ENCODE results near the gene PSME2. TPM values are rescaled to one million over a fixed set of nuclear protein-coding genes. Genes with fewer than 3 reads are reported as not detected.

The PSME2 gene
- total and polyA plus RNA-seq, 2 experiments from 2014 or later = 75.5 to 189 TPM

DNA sequence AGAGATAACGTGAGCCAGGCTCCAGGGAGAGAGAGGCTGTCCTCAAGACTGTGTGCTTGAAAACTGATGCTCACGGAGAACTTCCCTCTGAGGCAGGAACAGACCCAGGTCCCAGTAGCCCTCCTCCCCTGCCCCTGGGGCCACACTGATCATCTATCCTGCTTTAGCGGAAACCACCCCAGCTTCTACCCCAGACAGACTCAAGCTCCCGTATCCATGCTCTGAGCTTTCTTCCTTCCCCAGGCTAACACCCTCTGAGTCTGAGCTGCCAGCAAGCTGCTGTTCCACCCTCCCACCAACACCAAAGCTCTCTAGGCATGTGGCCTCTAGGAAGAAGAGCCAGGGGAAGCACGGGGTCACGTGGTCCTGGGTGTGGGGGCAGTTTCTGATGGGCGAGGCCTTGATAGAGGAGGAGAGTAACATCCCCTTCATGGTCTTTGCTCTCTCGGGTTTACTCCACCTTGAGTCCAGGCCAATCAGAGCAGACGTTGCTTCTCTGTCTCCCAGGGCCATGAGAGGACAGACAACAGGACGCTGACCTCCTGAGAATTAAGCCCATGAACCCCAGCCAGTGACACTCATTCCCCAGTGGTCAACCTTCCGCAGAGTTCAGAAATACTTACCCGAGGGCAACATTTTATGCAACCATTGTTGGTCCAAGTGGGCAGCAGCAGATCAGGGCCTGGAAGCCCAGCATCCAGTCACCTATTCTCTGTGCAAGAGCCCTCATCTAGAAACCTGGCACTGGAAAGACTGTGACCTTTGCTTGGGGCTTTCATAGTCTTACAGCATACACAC is 50.9 kb downstream of the PSME2 start:
- H3K4me3 ChIP-seq = peak overlapping the region; percentile 84
- no peaks in the 10 kb centered on the region for H3K27me3 ChIP-seq
- 31% methylated on average over 12 of the region's 12 CpGs for WGBS (ENCODE audit: low lambda C conversion rate, missing lambda C conversion rate)
- TF ChIP-seq EZH2 (IDR thresholded peaks at IDR 0.05; ENCODE audit: borderline replicate concordance) (no peak), EZH2phosphoT487 (IDR thresholded peaks at IDR 0.05; ENCODE audit: low read depth, severe bottlenecking, unreplicated experiment) (no peak), CTCF (IDR thresholded peaks at IDR 0.05; ENCODE audit: poor library complexity) (no peak)
- no peaks in the 10 kb centered on the region for H3K9me3 ChIP-seq (ENCODE audit: low read depth)
- peaks cover 12% of the 10 kb centered on the region for H3K4me1 ChIP-seq (ENCODE audit: insufficient read depth)
- no peaks in the 10 kb centered on the region for H3K9me2 ChIP-seq (replicated peaks; ENCODE audit: insufficient read depth)
- DNase-seq (ENCODE audit: low spot score) = peak; percentile 83
- H3K36me3 ChIP-seq (replicated peaks; ENCODE audit: insufficient read depth, low read depth) = no peaks in the 10 kb centered on the region
- H2AFZ ChIP-seq = peak overlapping the region; percentile 73
- H3K27ac ChIP-seq = peak overlapping the region; percentile 95
- peaks cover 27% of the 10 kb centered on the region for H3K79me2 ChIP-seq
- peak overlapping the region; percentile 84 for H3K4me2 ChIP-seq
- no peaks in the 10 kb centered on the region for H4K20me1 ChIP-seq (ENCODE audit: insufficient read depth, poor library complexity, severe bottlenecking)

DNA sequence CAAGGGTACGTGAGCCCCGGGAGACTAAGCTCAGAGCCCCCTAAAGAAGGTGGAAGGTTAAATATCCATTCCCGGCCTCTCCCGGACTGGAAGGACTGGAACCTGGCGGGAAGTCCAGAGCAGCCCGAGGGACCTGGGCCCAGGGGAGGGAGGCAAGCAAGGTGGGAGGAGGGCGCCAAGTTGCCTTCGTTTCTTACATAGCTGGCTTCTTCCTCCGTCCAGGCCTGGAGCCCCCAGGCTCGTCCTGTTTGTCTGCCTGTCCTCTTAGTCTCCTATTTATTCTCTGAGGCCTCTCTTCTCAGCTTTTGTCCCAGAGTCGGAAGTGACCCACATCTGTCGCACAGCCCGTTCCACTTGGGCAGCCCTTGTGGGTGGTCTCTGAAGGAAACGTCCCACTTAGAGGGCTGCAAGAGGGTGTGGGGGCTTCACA is 51.6 kb downstream of the PSME2 start:
- no peak for DNase-seq (ENCODE audit: low spot score)
- WGBS (ENCODE audit: low lambda C conversion rate, missing lambda C conversion rate) = 3% methylated on average over 14 of the region's 14 CpGs
- Histone ChIP-seq H3K4me3 (peak overlapping the region; percentile 84), H3K9me2 (replicated peaks; ENCODE audit: insufficient read depth) (no peaks in the 10 kb centered on the region), H3K27ac (peak overlapping the region; percentile 95), H3K79me2 (peaks cover 27% of the 10 kb centered on the region), H3K4me2 (peak overlapping the region; percentile 84), H3K27me3 (no peaks in the 10 kb centered on the region), H2AFZ (peak overlapping the region; percentile 73), H4K20me1 (ENCODE audit: insufficient read depth, poor library complexity, severe bottlenecking) (no peaks in the 10 kb centered on the region), H3K9me3 (ENCODE audit: low read depth) (no peaks in the 10 kb centered on the region), H3K4me1 (ENCODE audit: insufficient read depth) (peaks cover 12% of the 10 kb centered on the region), H3K36me3 (replicated peaks; ENCODE audit: insufficient read depth, low read depth) (no peaks in the 10 kb centered on the region)
- no peak for TF ChIP-seq CTCF (IDR thresholded peaks at IDR 0.05; ENCODE audit: poor library complexity)
- no peak for TF ChIP-seq EZH2phosphoT487 (IDR thresholded peaks at IDR 0.05; ENCODE audit: low read depth, severe bottlenecking, unreplicated experiment)
- no peak for TF ChIP-seq EZH2 (IDR thresholded peaks at IDR 0.05; ENCODE audit: borderline replicate concordance)

- Histone ChIP-seq H3K4me2 (peak within 1 kb of the TSS; percentile 84), H3K27me3 (no peaks in the 10 kb centered on the region), H3K9me3 (ENCODE audit: low read depth) (no peaks in the 10 kb centered on the region), H2AFZ (peak within 1 kb of the TSS; percentile 73), H4K20me1 (ENCODE audit: insufficient read depth, poor library complexity, severe bottlenecking) (no peaks in the 10 kb centered on the region), H3K9me2 (replicated peaks; ENCODE audit: insufficient read depth) (no peaks in the 10 kb centered on the region), H3K79me2 (peaks cover 27% of the 10 kb centered on the region), H3K36me3 (replicated peaks; ENCODE audit: insufficient read depth, low read depth) (no peaks in the 10 kb centered on the region), H3K4me3 (peak within 1 kb of the TSS; percentile 84), H3K4me1 (ENCODE audit: insufficient read depth) (peaks cover 12% of the 10 kb centered on the region), H3K27ac (peak within 1 kb of the TSS; percentile 95)
- no peak for TF ChIP-seq EZH2phosphoT487 (IDR thresholded peaks at IDR 0.05; ENCODE audit: low read depth, severe bottlenecking, unreplicated experiment)
- 1% methylated on average over 20 of the region's 68 CpGs for WGBS (ENCODE audit: low lambda C conversion rate, missing lambda C conversion rate)
- DNase-seq (ENCODE audit: low spot score) = peak; percentile 95
Measured at GRCh38 chr14:24093901-24094840, 52.2 kb downstream of the PSME2 start, which contains the start of gene PCK2. TSS of gene PCK2 (plus strand) at chr14:24094311. CDS start at chr14:24094406, 95 bp downstream.

Small RNA genes within 50 kb of the gene (microRNA-seq; reads per million reads assigned to microRNA genes)
- gene MIR7703 = not detected

Small RNA genes within 50 kb of the gene (small RNA-seq; reads per million reads assigned to genes)
- not detected for gene AL136295.4
- gene IPO4 = 0.09 reads per million
- not detected for gene IRF9
- not detected for gene RNA5SP383

Other genes with a start within 250 kb of the PSME2 start
Only the 30 nearest of the 31 such genes appear.
- gene DHRS4, start 192.8 kb downstream of the PSME2 start, total RNA-seq = 26.5 and 38.3 TPM in 2 replicates
- 41.3 and 47.4 TPM in 2 replicates for gene DHRS4, start 192.8 kb downstream of the PSME2 start, polyA plus RNA-seq
- 14.6 and 15.2 TPM in 2 replicates for gene DHRS4L2, start 157.7 kb downstream of the PSME2 start, total RNA-seq
- 22.6 and 28.4 TPM in 2 replicates for gene DHRS4L2, start 157.7 kb downstream of the PSME2 start, polyA plus RNA-seq
- 0.37 and 0.40 TPM in 2 replicates for gene CARMIL3, start 94.6 kb downstream of the PSME2 start, total RNA-seq
- 0.46 TPM in 1 of 2 replicates, not detected in the other for gene CARMIL3, start 94.6 kb downstream of the PSME2 start, polyA plus RNA-seq
- not detected in 2 replicates for gene CPNE6, start 75.0 kb downstream of the PSME2 start, total RNA-seq
- gene CPNE6, start 75.0 kb downstream of the PSME2 start, polyA plus RNA-seq = not detected in 2 replicates
- 68.7 and 76.5 TPM in 2 replicates for gene PCK2, start 52.3 kb downstream of the PSME2 start, total RNA-seq
- 75.0 and 88.8 TPM in 2 replicates for gene PCK2, start 52.3 kb downstream of the PSME2 start, polyA plus RNA-seq
- 78.9 and 85.4 TPM in 2 replicates for gene DCAF11, start 31.8 kb downstream of the PSME2 start, total RNA-seq
- gene DCAF11, start 31.8 kb downstream of the PSME2 start, polyA plus RNA-seq = 50.3 and 55.6 TPM in 2 replicates
- 1.2 and 4.8 TPM in 2 replicates for gene NRL, start 31.7 kb downstream of the PSME2 start, total RNA-seq
- gene NRL, start 31.7 kb downstream of the PSME2 start, polyA plus RNA-seq = 2.4 and 3.3 TPM in 2 replicates
- gene FITM1, start 16.0 kb downstream of the PSME2 start, total RNA-seq = 0.24 and 1.0 TPM in 2 replicates
- gene FITM1, start 16.0 kb downstream of the PSME2 start, polyA plus RNA-seq = 0.62 and 2.2 TPM in 2 replicates
- 123 and 134 TPM in 2 replicates for gene PSME1, start 10.4 kb downstream of the PSME2 start, total RNA-seq
- gene PSME1, start 10.4 kb downstream of the PSME2 start, polyA plus RNA-seq = 202 and 238 TPM in 2 replicates
- gene EMC9, start 5.0 kb downstream of the PSME2 start, total RNA-seq = 13.8 TPM in 2 replicates
- 32.2 and 34.1 TPM in 2 replicates for gene EMC9, start 5.0 kb downstream of the PSME2 start, polyA plus RNA-seq
- gene RNF31, start 888 bp upstream of the PSME2 start, total RNA-seq = 27.8 and 35.0 TPM in 2 replicates
- gene RNF31, start 888 bp upstream of the PSME2 start, polyA plus RNA-seq = 27.3 and 29.7 TPM in 2 replicates
- 33.7 and 42.7 TPM in 2 replicates for gene IRF9, start 14.7 kb upstream of the PSME2 start, total RNA-seq
- gene IRF9, start 14.7 kb upstream of the PSME2 start, polyA plus RNA-seq = 66.9 and 79.5 TPM in 2 replicates
- gene REC8, start 25.5 kb upstream of the PSME2 start, total RNA-seq = 28.5 and 44.8 TPM in 2 replicates
- 170 and 193 TPM in 2 replicates for gene REC8, start 25.5 kb upstream of the PSME2 start, polyA plus RNA-seq
- gene IPO4, start 42.2 kb upstream of the PSME2 start, total RNA-seq = 18.7 and 19.5 TPM in 2 replicates
- gene IPO4, start 42.2 kb upstream of the PSME2 start, polyA plus RNA-seq = 19.0 and 26.4 TPM in 2 replicates
- 68.1 and 75.4 TPM in 2 replicates for gene TM9SF1, start 48.8 kb upstream of the PSME2 start, total RNA-seq
- gene TM9SF1, start 48.8 kb upstream of the PSME2 start, polyA plus RNA-seq = 84.0 and 86.1 TPM in 2 replicates
- gene TSSK4, start 59.1 kb upstream of the PSME2 start, total RNA-seq = 0.84 TPM in 1 of 2 replicates, not detected in the other
- 0.74 and 1.4 TPM in 2 replicates for gene TSSK4, start 59.1 kb upstream of the PSME2 start, polyA plus RNA-seq
- 25.6 and 40.8 TPM in 2 replicates for gene CHMP4A, start 66.9 kb upstream of the PSME2 start, total RNA-seq
- 73.6 and 106 TPM in 2 replicates for gene CHMP4A, start 66.9 kb upstream of the PSME2 start, polyA plus RNA-seq
- 8.0 and 12.2 TPM in 2 replicates for gene MDP1, start 69.5 kb upstream of the PSME2 start, total RNA-seq
- gene MDP1, start 69.5 kb upstream of the PSME2 start, polyA plus RNA-seq = 16.1 and 20.9 TPM in 2 replicates
- 158 and 162 TPM in 2 replicates for gene NEDD8, start 85.8 kb upstream of the PSME2 start, total RNA-seq
- gene NEDD8, start 85.8 kb upstream of the PSME2 start, polyA plus RNA-seq = 326 TPM in 2 replicates
- gene GMPR2, start 86.3 kb upstream of the PSME2 start, total RNA-seq = 70.2 and 83.4 TPM in 2 replicates
- 62.4 and 69.6 TPM in 2 replicates for gene GMPR2, start 86.3 kb upstream of the PSME2 start, polyA plus RNA-seq
- 34.0 and 36.5 TPM in 2 replicates for gene TINF2, start 96.0 kb upstream of the PSME2 start, total RNA-seq
- 39.6 and 42.5 TPM in 2 replicates for gene TINF2, start 96.0 kb upstream of the PSME2 start, polyA plus RNA-seq
- gene TGM1, start 116.6 kb upstream of the PSME2 start, total RNA-seq = 0.33 and 0.56 TPM in 2 replicates
- 1.5 and 1.9 TPM in 2 replicates for gene TGM1, start 116.6 kb upstream of the PSME2 start, polyA plus RNA-seq
- gene RABGGTA, start 125.0 kb upstream of the PSME2 start, total RNA-seq = 13.0 and 18.2 TPM in 2 replicates
- gene RABGGTA, start 125.0 kb upstream of the PSME2 start, polyA plus RNA-seq = 36.0 and 52.1 TPM in 2 replicates
- 23.0 and 29.9 TPM in 2 replicates for gene DHRS1, start 153.2 kb upstream of the PSME2 start, total RNA-seq
- gene DHRS1, start 153.2 kb upstream of the PSME2 start, polyA plus RNA-seq = 39.5 and 55.9 TPM in 2 replicates
- gene NOP9, start 153.2 kb upstream of the PSME2 start, total RNA-seq = 12.5 and 13.2 TPM in 2 replicates
- 2.4 and 3.7 TPM in 2 replicates for gene NOP9, start 153.2 kb upstream of the PSME2 start, polyA plus RNA-seq
- gene CIDEB, start 161.4 kb upstream of the PSME2 start, total RNA-seq = 43.0 and 56.9 TPM in 2 replicates
- 46.3 and 59.9 TPM in 2 replicates for gene CIDEB, start 161.4 kb upstream of the PSME2 start, polyA plus RNA-seq
- 3.3 and 3.6 TPM in 2 replicates for gene LTB4R2, start 163.5 kb upstream of the PSME2 start, total RNA-seq
- 0.56 and 0.92 TPM in 2 replicates for gene LTB4R2, start 163.5 kb upstream of the PSME2 start, polyA plus RNA-seq
- gene LTB4R, start 164.9 kb upstream of the PSME2 start, total RNA-seq = 4.2 and 5.1 TPM in 2 replicates
- 3.6 and 6.2 TPM in 2 replicates for gene LTB4R, start 164.9 kb upstream of the PSME2 start, polyA plus RNA-seq
- 0.63 and 1.4 TPM in 2 replicates for gene ADCY4, start 188.5 kb upstream of the PSME2 start, total RNA-seq
- 1.3 and 4.1 TPM in 2 replicates for gene ADCY4, start 188.5 kb upstream of the PSME2 start, polyA plus RNA-seq
- 4.8 and 9.1 TPM in 2 replicates for gene RIPK3, start 193.4 kb upstream of the PSME2 start, total RNA-seq
- gene RIPK3, start 193.4 kb upstream of the PSME2 start, polyA plus RNA-seq = 7.0 and 7.4 TPM in 2 replicates

Data from hepatocyte (in vitro differentiated cells).